K562 (cell line): ENCODE data around the gene TOGARAM2. TPM values are rescaled to one million over a fixed set of nuclear protein-coding genes. Genes with fewer than 3 reads are reported as not detected.

Experiments used
- ATAC-seq: fragments of 200-7000 bp; cut with Tn5 transposase; 3 replicates; pipeline ENCODE4 v1.9.1; 2020; ENCODE audit warnings: moderate library complexity
- BruUV-seq: library from RNA; stranded (reverse); fragments of 400-500 nt; replicated peaks from 2 replicates; lab custom pipeline; 2021; lab: Mats Ljungman, UMichigan
- CTCF ChIA-PET: fragments of 300-600 bp; formaldehyde crosslinking; extraction: SDS; loops from one replicate; lab custom pipeline; 2021; ENCODE audit warnings: low intra/inter-chr PET ratio; lab: Yijun Ruan, JAX
- POLR2A ChIA-PET: fragments of 300-600, 350-650 bp; sonication (Branson Sonifier 250); formaldehyde crosslinking; extraction: SDS; loops from one replicate; lab custom pipeline; 2021; ENCODE audit warnings: antibody characterized with exemption, inconsistent platforms; lab: Yijun Ruan, JAX
- DNase-seq, 4 experiments: peaks; one replicate each; pipeline versions ENCODE4 v3.0.0 to v3.0.0-alpha.2; 2011 to 2018; ENCODE audit warnings: low spot score in 3 of 4, mixed read lengths in 3 of 4; ENCODE audit errors: extremely low read depth in 1 of 4
- FAIRE-seq: peaks from 2 replicates; lab custom pipeline; 2011; peaks lifted over from hg19 to GRCh38; lab: Jason Lieb, UNC
- H2AFZ ChIP-seq: 2 replicates; pipeline ENCODE4 v1.6.0; 2011; ENCODE audit warnings: low read depth, low read length, control low read depth, inconsistent platforms
- H3K27ac ChIP-seq: fragments of 200-600 bp; 3 replicates; pipeline ENCODE4 v1.8.0; 2011; ENCODE audit warnings: low read depth, mild to moderate bottlenecking, control low read depth, inconsistent platforms, low read length, moderate library complexity, mixed read lengths; ENCODE audit errors: extremely low read depth
- H3K27me3 ChIP-seq, 2 experiments: fragments of 300-600 bp in 1 of 2; 2 replicates in 1 of 2; 3 replicates in 1 of 2; pipeline versions ENCODE4 v1.6.0 to v1.8.0; 2011; ENCODE audit warnings: inconsistent platforms in 2 of 2, low read length in 2 of 2, mild to moderate bottlenecking in 1 of 2, mixed read lengths in 1 of 2, moderate library complexity in 1 of 2; ENCODE audit not compliant: control insufficient read depth in 2 of 2, insufficient read depth in 2 of 2
- H3K36me3 ChIP-seq: fragments of 300-600 bp; 3 replicates; pipeline ENCODE4 v1.8.0; 2011; ENCODE audit warnings: mild to moderate bottlenecking, low read length, inconsistent platforms; ENCODE audit not compliant: control insufficient read depth, insufficient read depth
- H3K4me1 ChIP-seq, 2 experiments: fragments of 200-600 bp in 1 of 2; replicated peaks in 1 of 2; 2 replicates in 1 of 2; 3 replicates in 1 of 2; pipeline versions ENCODE4 v1.5.1 to v1.8.0; 2011; ENCODE audit warnings: inconsistent platforms in 2 of 2, low read length in 2 of 2, mild to moderate bottlenecking in 1 of 2, mixed read lengths in 1 of 2, moderate library complexity in 1 of 2; ENCODE audit not compliant: control insufficient read depth in 2 of 2, insufficient read depth in 2 of 2
- H3K4me2 ChIP-seq: 2 replicates; pipeline ENCODE4 v1.6.1; 2011; ENCODE audit warnings: low read length, control low read depth, inconsistent platforms, mixed read lengths; ENCODE audit not compliant: insufficient read depth
- H3K4me3 ChIP-seq: fragments of 200-600 bp; sonication (generic), shearing (Covaris generic); 2 replicates; pipeline ENCODE4 v1.5.1; 2016; ENCODE audit warnings: control low read depth, inconsistent platforms
- H3K79me2 ChIP-seq: fragments of 200-600 bp; 3 replicates; pipeline ENCODE4 v1.8.0; 2011; ENCODE audit warnings: low read length, inconsistent platforms; ENCODE audit not compliant: control insufficient read depth, insufficient read depth
- H3K9ac ChIP-seq, 2 experiments: 2 replicates each; pipeline versions ENCODE4 v1.6.0 to v1.6.1; 2011; ENCODE audit warnings: low read depth in 2 of 2, low read length in 2 of 2, control low read depth in 1 of 2, inconsistent platforms in 1 of 2, mild to moderate bottlenecking in 1 of 2, mixed read lengths in 1 of 2; ENCODE audit not compliant: insufficient read depth in 1 of 2
- H3K9me1 ChIP-seq: one replicate; pipeline ENCODE4 v1.6.0; 2011; ENCODE audit warnings: inconsistent platforms, mild to moderate bottlenecking, low read length, moderate library complexity; ENCODE audit not compliant: control insufficient read depth, insufficient read depth
- H3K9me3 ChIP-seq: replicated peaks from 2 replicates; pipeline ENCODE4 v1.5.1; 2011; ENCODE audit warnings: low read depth, low read length, inconsistent platforms; ENCODE audit not compliant: control insufficient read depth, insufficient read depth
- H4K20me1 ChIP-seq: replicated peaks from 2 replicates; pipeline ENCODE4 v1.6.1; 2011; ENCODE audit warnings: low read length, inconsistent platforms, mixed read lengths; ENCODE audit not compliant: control insufficient read depth, insufficient read depth
- ERF ChIP-seq: fragments of 450-650 bp; formaldehyde crosslinking; IDR thresholded peaks from 2 replicates; pipeline ENCODE4 v1.4.0; 2020; ENCODE audit warnings: mild to moderate bottlenecking, mixed read lengths
- KLF13 ChIP-seq: fragments of 450-650 bp; IDR thresholded peaks from 2 replicates; pipeline ENCODE4 v1.6.1; 2016; ENCODE audit warnings: missing genetic modification characterization, low read depth, mild to moderate bottlenecking, missing compliant biosample characterization, moderate library complexity, borderline replicate concordance
- MAFG ChIP-seq: fragments of 450-650 bp; conservative IDR thresholded peaks from 2 replicates; pipeline ENCODE4 v1.6.1; 2016; ENCODE audit warnings: missing genetic modification characterization, missing compliant biosample characterization
- PYGO2 ChIP-seq: fragments of 450-650 bp; IDR thresholded peaks from 2 replicates; pipeline ENCODE4 v1.6.1; 2016; ENCODE audit warnings: mild to moderate bottlenecking, missing genetic modification characterization, moderate library complexity, missing compliant biosample characterization
- RAD21 ChIP-seq, 2 experiments: fragments of 250-450 bp in 1 of 2; fragments of 450-650 bp in 1 of 2; sonication (Bioruptor Pico) in 1 of 2; formaldehyde crosslinking in 1 of 2; IDR thresholded peaks in 1 of 2; conservative IDR thresholded peaks in 1 of 2; 2 replicates each; pipeline versions ENCODE4 v1.4.0 to v1.8.0; 2020 to 2022; ENCODE audit warnings: mild to moderate bottlenecking in 2 of 2, moderate library complexity in 1 of 2
- RB1 ChIP-seq: fragments of 450-650 bp; IDR thresholded peaks from 2 replicates; pipeline ENCODE4 v1.6.1; 2017; ENCODE audit warnings: low read depth, mild to moderate bottlenecking
- ZC3H8 ChIP-seq: fragments of 450-650 bp; IDR thresholded peaks from 2 replicates; pipeline ENCODE4 v1.6.1; 2017
- ZNF41 ChIP-seq: fragments of 250-450 bp; sonication (Bioruptor Pico); conservative IDR thresholded peaks from 2 replicates; pipeline ENCODE4 v1.4.0; 2020; ENCODE audit warnings: mild to moderate bottlenecking
- WGBS: fragments of 100-300 bp; shearing (Covaris generic); methylation state at CpG from one replicate; pipeline ENCODE4 v1.1.6; 2016; ENCODE audit warnings: low coverage, mixed read lengths; ENCODE audit not compliant: insufficient coverage; ENCODE audit errors: missing lambda C conversion rate; 5-methylcytosine and 5-hydroxymethylcytosine counted together
- in situ Hi-C: fragments of 300-500 bp; cut with MboI; formaldehyde crosslinking; loops from 4 replicates; pipeline ENCODE4 v1.15.0; 2018; ENCODE audit warnings: inconsistent platforms, mixed read lengths
- intact Hi-C: fragments of 100-400 bp; cut with micrococcal nuclease; formaldehyde crosslinking; loops from 2 replicates; pipeline ENCODE4 v1.14.2; 2022
- polyA plus RNA-seq, 8 experiments: library from polyadenylated mRNA; depleted of rRNA in 4 of 8; stranded (reverse) in 5 of 8; unstranded in 3 of 8; fragments of >200 nt; fragmentation: Nextera tagmentation in 2 of 8; fragmentation: Illumina TruSeq in 1 of 8; extraction: Ambion mirVana in 2 of 8; extraction: Trizol in 1 of 8; gene quantifications; 2 replicates each; pipeline versions ENCODE4 v1.2.1 to v1.2.3, GENCODE V29; 2011 to 2014; ENCODE audit warnings: inconsistent platforms in 1 of 8, missing spikeins in 1 of 8
- total RNA-seq, 7 experiments: library from RNA; depleted of rRNA in 6 of 7; stranded (reverse); fragments of >200 nt in 6 of 7; fragmentation: Illumina TruSeq in 2 of 7; extraction: Trizol in 2 of 7; gene quantifications; 2 replicates each; pipeline versions ENCODE4 v1.2.1 to v1.2.3, GENCODE V29; 2011 to 2021; ENCODE audit warnings: low replicate concordance in 1 of 7

Gene TOGARAM2
- total and polyA plus RNA-seq, 9 of the 15 experiments (the other 6 are each of a cell fraction or from before 2014, with no cell fraction given), result not detected

GRCh38 chr2:28972778-28973335 is 8.2 kb upstream of the TOGARAM2 start (continued):
- TF ChIP-seq RAD21 (CRISPR knock-in tag; conservative IDR thresholded peaks at IDR 0.05 in 1 of 2, IDR thresholded peaks at IDR 0.05 in 1 of 2) (no peak), ERF (CRISPR knock-in tag) (no peak)

- no peak for ATAC-seq
- in situ Hi-C loops, result loop anchor here (25.0 kb wide), 1 partner anchor 1088 kb away; no protein-coding TSS in a partner anchor
- CTCF ChIA-PET, result no interaction called here
Observed at GRCh38 chr2:28974252-28974651, 6.8 kb upstream of the TOGARAM2 start.

More at GRCh38 chr2:28974252-28974651, 6.8 kb upstream of the TOGARAM2 start:
- Histone ChIP-seq H3K9me3 (no peaks in the 10 kb centered on the region), H4K20me1 (no peaks in the 10 kb centered on the region), H3K9ac (no peak overlapping the region), H3K27ac (no peak overlapping the region), H2AFZ (no peak overlapping the region), H3K4me1 (no peaks in the 10 kb centered on the region; a peak in 1 of 5 replicates), H3K36me3 (no peaks in the 10 kb centered on the region), H3K9me1 (no peaks in the 10 kb centered on the region), H3K4me3 (no peak overlapping the region), H3K4me2 (no peak overlapping the region), H3K79me2 (no peaks in the 10 kb centered on the region), H3K27me3 (peaks cover 2 to 34% of the 10 kb centered on the region in 2 experiments; a peak in 3 of 5 replicates)
- TF ChIP-seq PYGO2 (tag), result no peak
- no peak for TF ChIP-seq ZC3H8
- no peak for TF ChIP-seq RB1
- TF ChIP-seq ZNF41 (CRISPR knock-in tag), result no peak
- no peak for TF ChIP-seq MAFG
- TF ChIP-seq KLF13 (tag), result no peak
- DNase-seq (no peak), FAIRE-seq (no peak)
- POLR2A ChIA-PET, result no interaction called here
- WGBS, result 0% methylated on average over 4 of the region's 4 CpGs
- no TSS peak for BruUV-seq
- intact Hi-C loops, result no loop called here
